CD8-positive, alpha-beta memory T cell (primary cell): Measurements from ENCODE around the gene TBC1D10A. TPM values are rescaled to one million over a fixed set of nuclear protein-coding genes. Genes with fewer than 3 reads are reported as not detected.
A peak's percentile ranks its signal among the peaks of the same experiment; 100 is the strongest.

Experiments used
- CTCF ChIA-PET: fragments of 350-600 bp; sonication (Branson Sonifier 250); formaldehyde crosslinking; loops from one replicate; lab custom pipeline; 2021; ENCODE audit warnings: antibody characterized with exemption; lab: Charles Lee
- POLR2A ChIA-PET: fragments of 350-600 bp; sonication (Branson Sonifier 250); formaldehyde crosslinking; loops from one replicate; lab custom pipeline; 2021; ENCODE audit warnings: antibody characterized with exemption; lab: Charles Lee
- DNase-seq, 5 donors: peaks; one replicate each; pipeline versions ENCODE4 v3.0.0 to v3.0.0-alpha.2; 2020 to 2022; ENCODE audit warnings: mixed read lengths in 1 of 5
- H3K27ac ChIP-seq: one replicate; pipeline ENCODE4 v1.7.0; 2013; ENCODE audit warnings: low read depth, mild to moderate bottlenecking, low read length, moderate library complexity
- H3K27me3 ChIP-seq: 2 replicates; pipeline ENCODE4 v1.7.0; 2013; ENCODE audit warnings: low read length, mild to moderate bottlenecking; ENCODE audit not compliant: insufficient read depth, poor library complexity, severe bottlenecking
- H3K36me3 ChIP-seq: 2 replicates; pipeline ENCODE4 v1.7.0; 2013; ENCODE audit warnings: mild to moderate bottlenecking, low read length, moderate library complexity; ENCODE audit not compliant: insufficient read depth
- H3K4me1 ChIP-seq: 2 replicates; pipeline ENCODE4 v1.7.0; 2013; ENCODE audit warnings: mild to moderate bottlenecking, low read length, moderate library complexity; ENCODE audit not compliant: insufficient read depth
- H3K4me3 ChIP-seq: 2 replicates; pipeline ENCODE4 v1.7.0; 2013; ENCODE audit warnings: mild to moderate bottlenecking, low read length
- H3K9me3 ChIP-seq: 2 replicates; pipeline ENCODE4 v1.7.0; 2013; ENCODE audit warnings: mild to moderate bottlenecking, low read length
- H3K27ac Mint-ChIP-seq, 8 donors: one replicate each; pipeline ENCODE4 v1.8.0; 2020 to 2021; ENCODE audit warnings: mixed read lengths in 8 of 8, mild to moderate bottlenecking in 6 of 8, inconsistent platforms in 3 of 8, moderate library complexity in 3 of 8
- H3K27me3 Mint-ChIP-seq, 2 donors: one replicate each; pipeline ENCODE4 v1.8.0; 2020 to 2021; ENCODE audit warnings: mixed read lengths in 2 of 2, mild to moderate bottlenecking in 1 of 2, moderate library complexity in 1 of 2
- H3K36me3 Mint-ChIP-seq, 3 donors: one replicate each; pipeline ENCODE4 v1.8.0; 2020 to 2021; ENCODE audit warnings: mixed read lengths in 3 of 3, inconsistent platforms in 1 of 3, mild to moderate bottlenecking in 1 of 3
- H3K4me1 Mint-ChIP-seq, 3 donors: one replicate each; pipeline ENCODE4 v1.8.0; 2020 to 2021; ENCODE audit warnings: mixed read lengths in 3 of 3, inconsistent platforms in 1 of 3, mild to moderate bottlenecking in 1 of 3
- H3K4me3 Mint-ChIP-seq, 7 donors: one replicate each; pipeline ENCODE4 v1.8.0; 2020 to 2021; ENCODE audit warnings: mixed read lengths in 7 of 7, mild to moderate bottlenecking in 6 of 7, moderate library complexity in 4 of 7, inconsistent platforms in 2 of 7
- H3K9me3 Mint-ChIP-seq, 5 donors: one replicate each; pipeline ENCODE4 v1.8.0; 2020 to 2022; ENCODE audit warnings: mixed read lengths in 5 of 5, mild to moderate bottlenecking in 3 of 5, moderate library complexity in 2 of 5, inconsistent platforms in 1 of 5
- polyA plus RNA-seq: library from polyadenylated mRNA; unstranded; fragments of 300-500 nt; fragmentation: Illumina TruSeq; gene quantifications from one replicate; pipeline ENCODE4 v1.2.3, GENCODE V29; 2021
- total RNA-seq, 2 experiments: library from RNA; stranded (reverse); gene quantifications; one replicate each; pipeline ENCODE4 v1.2.3, GENCODE V29; 2021

The TBC1D10A gene
- total and polyA plus RNA-seq, 3 experiments from 2014 or later, result 14.7 to 55.2 (median 17.3) TPM

DNA sequence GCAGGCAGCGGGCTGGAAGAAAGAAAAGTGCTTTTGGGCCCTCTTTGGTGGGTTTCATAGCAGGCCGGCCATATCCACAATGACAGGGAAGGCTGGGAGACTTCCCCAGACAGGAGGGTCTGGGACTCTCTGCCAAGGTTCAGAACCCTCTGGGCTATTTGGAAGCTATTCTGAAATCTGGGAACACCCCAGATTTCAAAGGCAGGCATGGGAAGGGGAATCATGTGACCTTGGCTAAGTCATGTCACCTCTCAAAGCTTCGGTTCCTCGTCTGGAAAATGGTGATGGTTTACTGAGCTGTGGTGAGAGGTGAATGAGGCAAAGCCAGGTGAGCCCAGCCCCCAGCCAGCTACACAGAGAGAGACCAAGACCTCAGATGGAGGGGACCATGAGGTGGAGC is 42.1 kb downstream of the TBC1D10A start:
- DNase-seq, result no peak
- H3K27ac ChIP-seq, result no peak overlapping the region
- H3K27me3 Mint-ChIP-seq, result peaks cover 0 to 2% of the 10 kb centered on the region in 2 donors
- ChIA-PET CTCF (interaction anchor here (1.3 to 9.0 kb wide), 4 partner anchors 16 to 173 kb away, joined by 3 to 246 read pairs (median 54); partner anchors contain the start of genes OSM and RNF215), POLR2A (no interaction called here)
- peaks cover 29% of the 10 kb centered on the region for H3K4me1 ChIP-seq
- no peak overlapping the region for H3K4me3 ChIP-seq
- no peaks in the 10 kb centered on the region for H3K9me3 ChIP-seq
- peak overlapping the region in 1 of 8 donors; percentile 30 for H3K27ac Mint-ChIP-seq
- H3K36me3 Mint-ChIP-seq, result peaks cover 0 to 17% (median 0%) of the 10 kb centered on the region in 3 donors
- H3K9me3 Mint-ChIP-seq, result no peaks in the 10 kb centered on the region
- peaks cover 11 to 24% (median 15%) of the 10 kb centered on the region in 3 donors for H3K4me1 Mint-ChIP-seq
- H3K27me3 ChIP-seq, result no peaks in the 10 kb centered on the region
- no peaks in the 10 kb centered on the region for H3K36me3 ChIP-seq
- no peak overlapping the region for H3K4me3 Mint-ChIP-seq

DNA sequence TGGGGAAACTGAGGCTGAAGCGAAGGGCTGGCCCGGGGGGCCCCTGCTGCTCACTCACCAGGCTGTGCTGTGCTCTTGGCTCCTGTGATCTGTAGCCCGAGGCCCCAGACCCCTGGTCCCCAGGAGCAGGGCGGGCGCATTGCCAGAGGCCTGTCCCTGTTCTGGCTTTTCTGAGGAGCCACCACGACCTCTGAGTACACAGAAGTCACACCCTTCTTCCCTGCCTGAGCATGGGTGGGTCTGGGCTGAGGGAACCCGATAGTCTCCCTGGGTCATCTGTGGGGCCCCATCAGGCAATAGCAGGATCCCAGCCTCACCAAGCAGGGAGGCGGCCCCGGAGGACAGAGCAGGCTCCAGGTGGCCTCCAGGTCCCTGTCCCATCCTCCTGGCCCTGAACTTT is 42.6 kb downstream of the TBC1D10A start:
- no peaks in the 10 kb centered on the region for H3K27me3 ChIP-seq
- peak overlapping the region in 1 of 8 donors; percentile 29 for H3K27ac Mint-ChIP-seq
- peaks cover 29% of the 10 kb centered on the region for H3K4me1 ChIP-seq

DNA sequence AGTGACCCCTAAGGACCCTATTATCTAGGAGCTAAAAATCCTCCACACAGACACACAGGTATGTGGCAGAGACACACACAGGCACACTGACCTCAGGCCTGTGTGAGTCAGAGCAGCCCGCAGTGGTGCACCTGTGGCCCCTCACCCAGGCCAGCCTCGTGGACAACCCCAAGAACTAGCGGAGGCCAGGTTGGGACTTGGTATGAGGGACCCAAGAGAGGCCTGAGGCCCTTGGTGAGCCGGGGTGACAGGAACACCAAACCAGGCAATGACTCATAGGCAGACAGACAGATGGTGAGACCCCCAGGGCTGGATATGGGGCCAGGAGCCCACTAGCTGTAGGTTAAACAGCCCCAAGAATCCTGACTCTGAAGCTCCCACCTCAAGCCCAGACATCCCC is 43.4 kb downstream of the TBC1D10A start:
- H3K27ac ChIP-seq, result no peak overlapping the region
- H3K4me3 Mint-ChIP-seq, result peak overlapping the region in 1 of 7 donors; percentile 16
- no peak overlapping the region for H3K4me3 ChIP-seq
- peaks cover 2 to 12% of the 10 kb centered on the region in 2 donors for H3K27me3 Mint-ChIP-seq
- no peaks in the 10 kb centered on the region for H3K36me3 ChIP-seq
- CTCF ChIA-PET, result interaction anchor here (1.0 to 7.4 kb wide), 2 partner anchors 19 to 104 kb away, joined by 4 to 82 read pairs; partner anchors contain the start of genes OSM and RNF215
- DNase-seq, result no peak
- no peak overlapping the region for H3K27ac Mint-ChIP-seq
- H3K9me3 ChIP-seq, result no peaks in the 10 kb centered on the region
- H3K4me1 Mint-ChIP-seq, result peaks cover 8 to 18% (median 13%) of the 10 kb centered on the region in 3 donors
- H3K9me3 Mint-ChIP-seq, result no peaks in the 10 kb centered on the region
- peaks cover 0 to 14% (median 0%) of the 10 kb centered on the region in 3 donors for H3K36me3 Mint-ChIP-seq
- no peaks in the 10 kb centered on the region for H3K27me3 ChIP-seq
- H3K4me1 ChIP-seq, result peaks cover 23% of the 10 kb centered on the region
- POLR2A ChIA-PET, result no interaction called here

More for the DNA sequence above, 42.6 kb downstream of the TBC1D10A start:
- CTCF ChIA-PET, result interaction anchor here (7.4 to 9.0 kb wide), 2 partner anchors 20 to 103 kb away, joined by 82 to 246 read pairs; partner anchors contain the start of genes OSM and RNF215
- peaks cover 0 to 14% (median 0%) of the 10 kb centered on the region in 3 donors for H3K36me3 Mint-ChIP-seq
- H3K27me3 Mint-ChIP-seq, result peaks cover 0 to 5% of the 10 kb centered on the region in 2 donors
- no peak overlapping the region for H3K27ac ChIP-seq
- H3K9me3 Mint-ChIP-seq, result no peaks in the 10 kb centered on the region
- H3K4me3 Mint-ChIP-seq, result no peak overlapping the region
- POLR2A ChIA-PET, result interaction anchor here (0.6 kb wide), 1 partner anchor 107 kb away, joined by 5 read pairs; no protein-coding TSS in a partner anchor
- no peak for DNase-seq
- H3K36me3 ChIP-seq, result no peaks in the 10 kb centered on the region
- no peaks in the 10 kb centered on the region for H3K9me3 ChIP-seq
- no peak overlapping the region for H3K4me3 ChIP-seq
- H3K4me1 Mint-ChIP-seq, result peaks cover 11 to 24% (median 15%) of the 10 kb centered on the region in 3 donors

DNA sequence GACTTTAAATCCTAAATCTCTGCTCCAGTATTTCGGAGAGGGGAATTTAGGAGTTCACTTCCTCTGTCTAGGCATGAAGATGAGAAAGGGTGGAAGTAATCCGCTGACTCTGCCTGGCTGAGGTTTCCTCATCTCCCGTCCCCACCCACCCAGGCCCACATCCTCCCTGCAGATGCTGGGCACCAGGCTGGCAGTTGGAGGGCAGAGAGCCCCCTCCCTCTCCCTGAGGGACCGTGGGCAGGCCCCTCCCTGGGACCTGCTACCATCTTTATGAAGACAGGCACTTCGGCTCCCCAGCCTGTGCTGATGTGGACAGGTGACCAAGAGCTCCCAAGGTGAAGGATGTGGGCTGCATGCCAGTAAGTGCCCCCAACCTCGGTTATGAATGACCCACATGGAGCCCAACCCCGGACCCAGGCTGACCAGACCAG is 44.1 kb downstream of the TBC1D10A start:
- DNase-seq, result no peak
- peaks cover 0 to 14% (median 0%) of the 10 kb centered on the region in 3 donors for H3K36me3 Mint-ChIP-seq
- POLR2A ChIA-PET, result interaction anchor here (0.5 kb wide), 1 partner anchor 701 kb away, joined by 4 read pairs; no protein-coding TSS in a partner anchor

DNA sequence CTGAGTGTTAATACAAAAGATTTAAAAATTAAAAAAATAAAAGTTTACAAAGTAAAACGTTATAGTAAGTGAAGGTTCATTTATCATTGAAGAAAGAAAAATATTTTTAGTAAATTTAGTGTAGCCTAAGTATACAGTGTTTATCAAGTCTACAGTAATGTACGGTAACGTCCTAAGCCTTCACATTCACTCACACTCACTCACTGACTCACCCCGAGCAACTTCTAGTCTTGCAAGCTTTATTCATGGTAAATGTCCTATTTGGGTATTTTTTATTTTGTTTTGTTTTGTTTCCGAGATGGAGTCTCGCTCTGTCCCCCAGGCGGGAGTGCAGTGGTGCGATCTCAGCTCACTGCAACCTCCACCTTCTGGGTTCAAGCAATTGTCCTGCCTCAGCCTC is 46.2 kb downstream of the TBC1D10A start:
- no peak overlapping the region for H3K4me3 Mint-ChIP-seq
- ChIA-PET POLR2A (no interaction called here), CTCF (interaction anchor here (1.0 to 1.7 kb wide), 3 partner anchors 17 to 143 kb away, joined by 3 to 10 read pairs (median 6); partner anchors contain the start of gene RNF215)
- Histone ChIP-seq H3K27ac (no peak overlapping the region), H3K4me3 (no peak overlapping the region), H3K36me3 (no peaks in the 10 kb centered on the region), H3K27me3 (no peaks in the 10 kb centered on the region), H3K4me1 (peaks cover 27% of the 10 kb centered on the region), H3K9me3 (no peaks in the 10 kb centered on the region)
- DNase-seq, result no peak
- H3K27me3 Mint-ChIP-seq, result peaks cover 2 to 28% of the 10 kb centered on the region in 2 donors
- H3K36me3 Mint-ChIP-seq, result peaks cover 0 to 10% (median 0%) of the 10 kb centered on the region in 3 donors
- peaks cover 10 to 13% (median 12%) of the 10 kb centered on the region in 3 donors for H3K4me1 Mint-ChIP-seq
- H3K9me3 Mint-ChIP-seq, result no peaks in the 10 kb centered on the region
- no peak overlapping the region for H3K27ac Mint-ChIP-seq

More for the DNA sequence above, 44.1 kb downstream of the TBC1D10A start:
- Histone ChIP-seq H3K4me1 (peaks cover 17% of the 10 kb centered on the region), H3K36me3 (no peaks in the 10 kb centered on the region), H3K27ac (no peak overlapping the region), H3K9me3 (no peaks in the 10 kb centered on the region), H3K4me3 (no peak overlapping the region), H3K27me3 (no peaks in the 10 kb centered on the region)
- Mint-ChIP-seq H3K27ac (no peak overlapping the region), H3K9me3 (no peaks in the 10 kb centered on the region), H3K27me3 (peaks cover 2 to 18% of the 10 kb centered on the region in 2 donors), H3K4me3 (no peak overlapping the region), H3K4me1 (peaks cover under 1 to 11% (median 7%) of the 10 kb centered on the region in 3 donors)
- CTCF ChIA-PET, result interaction anchor here (0.8 to 7.4 kb wide), 4 partner anchors 18 to 175 kb away, joined by 3 to 82 read pairs (median 4); partner anchors contain the start of genes OSM and RNF215

DNA sequence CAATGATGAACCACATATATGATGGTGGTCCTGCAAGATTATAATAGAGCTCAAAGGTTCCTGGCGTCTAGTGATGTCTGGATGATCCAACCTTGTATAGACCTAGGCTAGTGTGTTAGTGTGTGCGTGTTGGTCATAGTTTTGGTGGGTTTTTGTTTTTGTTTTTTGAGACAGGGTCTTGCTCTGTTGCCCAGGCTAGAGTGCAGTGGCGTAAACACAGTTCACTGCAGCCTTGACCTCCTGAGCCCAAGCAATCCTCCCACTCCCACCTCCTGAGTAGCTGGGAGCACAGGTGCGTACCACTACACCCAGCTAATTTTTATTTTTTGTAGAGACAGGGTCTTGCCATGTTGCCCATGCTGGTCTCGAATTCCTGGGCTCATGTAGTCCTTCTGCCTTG is 46.8 kb downstream of the TBC1D10A start:
- H3K9me3 Mint-ChIP-seq, result no peaks in the 10 kb centered on the region
- no peaks in the 10 kb centered on the region for H3K27me3 ChIP-seq
- peaks cover 2 to 31% of the 10 kb centered on the region in 2 donors for H3K27me3 Mint-ChIP-seq
- ChIA-PET CTCF (interaction anchor here (1.0 to 1.7 kb wide), 5 partner anchors 8 to 172 kb away, joined by 3 to 10 read pairs (median 6); partner anchors contain the start of genes CASTOR1 and RNF215), POLR2A (no interaction called here)
- peaks cover 32% of the 10 kb centered on the region for H3K4me1 ChIP-seq
- no peak overlapping the region for H3K4me3 ChIP-seq
- DNase-seq, result no peak
- peaks cover 0 to 6% (median 0%) of the 10 kb centered on the region in 3 donors for H3K36me3 Mint-ChIP-seq
- no peak overlapping the region for H3K4me3 Mint-ChIP-seq
- H3K27ac Mint-ChIP-seq, result no peak overlapping the region
- H3K27ac ChIP-seq, result no peak overlapping the region
- H3K4me1 Mint-ChIP-seq, result peaks cover 14 to 17% (median 15%) of the 10 kb centered on the region in 3 donors
- H3K36me3 ChIP-seq, result no peaks in the 10 kb centered on the region
- H3K9me3 ChIP-seq, result no peaks in the 10 kb centered on the region

DNA sequence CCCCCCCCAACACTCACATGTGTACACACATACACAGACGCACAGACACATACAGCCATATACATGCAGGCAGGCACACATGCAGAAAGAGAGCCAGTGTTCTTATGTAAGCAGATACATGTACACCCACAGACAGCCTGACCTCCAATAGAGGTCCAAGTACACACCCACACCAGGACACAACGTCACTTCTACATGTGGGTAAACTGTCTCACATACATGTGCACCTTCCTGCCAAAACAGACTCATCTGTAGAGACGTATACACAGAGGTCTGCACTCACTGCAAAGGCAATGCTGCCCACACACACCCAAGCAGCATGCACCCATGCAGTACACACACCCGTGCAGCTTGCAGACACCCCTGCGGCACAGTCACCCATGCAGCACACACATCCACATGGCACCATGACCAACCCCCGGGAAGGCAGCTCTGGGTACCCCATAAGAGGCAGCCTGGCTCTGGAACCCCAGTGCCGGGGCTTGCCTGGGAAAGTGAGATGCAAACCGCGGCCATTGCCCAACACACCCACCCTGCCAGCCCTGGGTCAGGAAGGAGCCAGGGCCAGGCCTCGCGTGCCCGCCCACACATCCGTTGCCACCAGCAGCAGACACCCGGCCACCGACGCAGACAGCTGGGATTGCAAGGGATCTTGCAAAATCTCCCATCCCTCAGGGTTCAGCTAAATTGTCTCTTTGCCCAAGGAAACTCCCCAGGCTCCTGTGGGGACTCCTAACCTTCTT is 47.5 kb downstream of the TBC1D10A start:
- no peaks in the 10 kb centered on the region for H3K9me3 ChIP-seq
- peaks cover 4 to 31% of the 10 kb centered on the region in 2 donors for H3K27me3 Mint-ChIP-seq
- no peak overlapping the region for H3K4me3 ChIP-seq
- no peaks in the 10 kb centered on the region for H3K9me3 Mint-ChIP-seq
- H3K27ac Mint-ChIP-seq, result peak overlapping the region in 1 of 8 donors; percentile 82
- no peaks in the 10 kb centered on the region for H3K36me3 ChIP-seq
- H3K36me3 Mint-ChIP-seq, result peaks cover 0 to under 1% (median 0%) of the 10 kb centered on the region in 3 donors
- no peak overlapping the region for H3K27ac ChIP-seq
- ChIA-PET CTCF (interaction anchor here (1.2 to 1.7 kb wide), 4 partner anchors 8 to 171 kb away, joined by 3 to 10 read pairs (median 6); partner anchors contain the start of gene CASTOR1), POLR2A (no interaction called here)
- H3K4me1 Mint-ChIP-seq, result peaks cover 14 to 20% (median 15%) of the 10 kb centered on the region in 3 donors
- H3K4me1 ChIP-seq, result peaks cover 32% of the 10 kb centered on the region
- H3K4me3 Mint-ChIP-seq, result no peak overlapping the region
- no peak for DNase-seq
- H3K27me3 ChIP-seq, result no peaks in the 10 kb centered on the region
